IPS-18c (cell line): Measurements from ENCODE around the gene STAG2.
"Not testable (repeated sequence)": the region's sequence is repeated elsewhere in the genome, so short reads cannot be mapped to it uniquely, and the experiment has no call there.

Experiments used
- H3K4me3 ChIP-seq: 2 replicates; pipeline ENCODE4 v1.7.0; 2013; ENCODE audit warnings: low read depth, mild to moderate bottlenecking, low read length, moderate library complexity; ENCODE audit not compliant: insufficient read depth
- H3K9me3 ChIP-seq: one replicate; pipeline ENCODE4 v1.6.1; 2013; ENCODE audit warnings: mild to moderate bottlenecking, low read length, moderate library complexity; ENCODE audit not compliant: control insufficient read depth, insufficient read depth

STAG2 gene

GRCh38 chrX:124010566-124010965, 49.1 kb downstream of the STAG2 start:
- Histone ChIP-seq H3K9me3 (no peaks in the 10 kb centered on the region), H3K4me3 (no peak overlapping the region)

- Histone ChIP-seq H3K4me3 (no peak overlapping the region), H3K9me3 (peaks cover 2% of the 10 kb centered on the region)
These were observed 54.2 kb downstream of the STAG2 start for GRCh38 chrX:124015721-124016120.

GRCh38 chrX:124016825-124017224, 55.3 kb downstream of the STAG2 start:
- H3K9me3 ChIP-seq = peaks cover 2% of the 10 kb centered on the region
- no peak overlapping the region for H3K4me3 ChIP-seq

GRCh38 chrX:124018023-124018422, 56.5 kb downstream of the STAG2 start:
- H3K9me3 ChIP-seq = peaks cover 2% of the 10 kb centered on the region
- H3K4me3 ChIP-seq = no peak overlapping the region

GRCh38 chrX:124023838-124024238, 62.3 kb downstream of the STAG2 start:
- H3K4me3 ChIP-seq = no peak overlapping the region
- H3K9me3 ChIP-seq = no peaks in the 10 kb centered on the region

GRCh38 chrX:124026529-124026928, 65.0 kb downstream of the STAG2 start:
- no peaks in the 10 kb centered on the region for H3K9me3 ChIP-seq
- H3K4me3 ChIP-seq = no peak overlapping the region

- H3K4me3 ChIP-seq = no peak overlapping the region
- no peaks in the 10 kb centered on the region for H3K9me3 ChIP-seq
These were observed 66.7 kb downstream of the STAG2 start for GRCh38 chrX:124028182-124028581.

- Histone ChIP-seq H3K4me3 (no peak overlapping the region), H3K9me3 (no peaks in the 10 kb centered on the region)
These were observed 69.0 kb downstream of the STAG2 start for GRCh38 chrX:124030520-124030919.

- Histone ChIP-seq H3K4me3 (no peak overlapping the region), H3K9me3 (no peaks in the 10 kb centered on the region)
These were observed 72.3 kb downstream of the STAG2 start for GRCh38 chrX:124033821-124034220.

- no peaks in the 10 kb centered on the region for H3K9me3 ChIP-seq
These were observed 74.2 kb downstream of the STAG2 start for GRCh38 chrX:124035657-124036056.

GRCh38 chrX:124042042-124042441, 80.5 kb downstream of the STAG2 start:
- H3K9me3 ChIP-seq = no peaks in the 10 kb centered on the region
- no peak overlapping the region for H3K4me3 ChIP-seq

More at GRCh38 chrX:124035657-124036056, 74.2 kb downstream of the STAG2 start:
- no peak overlapping the region for H3K4me3 ChIP-seq

GRCh38 chrX:124045109-124045508, 83.6 kb downstream of the STAG2 start:
- no peaks in the 10 kb centered on the region for H3K9me3 ChIP-seq

GRCh38 chrX:124084417-124084816, 122.9 kb downstream of the STAG2 start:
- not testable (repeated sequence) for H3K4me3 ChIP-seq, H3K9me3 ChIP-seq

More at GRCh38 chrX:124045109-124045508, 83.6 kb downstream of the STAG2 start:
- H3K4me3 ChIP-seq = no peak overlapping the region

- Histone ChIP-seq H3K4me3 (no peak overlapping the region), H3K9me3 (no peaks in the 10 kb centered on the region)
These were observed 123.6 kb downstream of the STAG2 start for GRCh38 chrX:124085063-124085462.

- no peaks in the 10 kb centered on the region for H3K9me3 ChIP-seq
- no peak overlapping the region for H3K4me3 ChIP-seq
These were observed 124.9 kb downstream of the STAG2 start for GRCh38 chrX:124086411-124086810.

GRCh38 chrX:124087000-124087746, 125.7 kb downstream of the STAG2 start:
- no peaks in the 10 kb centered on the region for H3K9me3 ChIP-seq
- H3K4me3 ChIP-seq = no peak overlapping the region

GRCh38 chrX:124093222-124093621, 131.7 kb downstream of the STAG2 start:
- peaks cover 2% of the 10 kb centered on the region for H3K9me3 ChIP-seq
- no peak overlapping the region for H3K4me3 ChIP-seq

GRCh38 chrX:124097116-124097515, 135.6 kb downstream of the STAG2 start:
- H3K9me3 ChIP-seq = peaks cover 2% of the 10 kb centered on the region
- H3K4me3 ChIP-seq = no peak overlapping the region

GRCh38 chrX:124098089-124098488, 136.6 kb downstream of the STAG2 start:
- no peak overlapping the region for H3K4me3 ChIP-seq
- H3K9me3 ChIP-seq = peaks cover 2% of the 10 kb centered on the region
